HG03064 (cell line): ENCODE results near the gene RPS6KA5.
"Not testable (repeated sequence)": the region's sequence is repeated elsewhere in the genome, so short reads cannot be mapped to it uniquely, and the experiment has no call there.

Source experiments
- ATAC-seq: cut with Tn5 transposase; IDR thresholded peaks from one replicate; pipeline ENCODE4 v1.9.1; 2021; ENCODE audit warnings: low read depth; ENCODE audit not compliant: unreplicated experiment

RPS6KA5 gene

DNA sequence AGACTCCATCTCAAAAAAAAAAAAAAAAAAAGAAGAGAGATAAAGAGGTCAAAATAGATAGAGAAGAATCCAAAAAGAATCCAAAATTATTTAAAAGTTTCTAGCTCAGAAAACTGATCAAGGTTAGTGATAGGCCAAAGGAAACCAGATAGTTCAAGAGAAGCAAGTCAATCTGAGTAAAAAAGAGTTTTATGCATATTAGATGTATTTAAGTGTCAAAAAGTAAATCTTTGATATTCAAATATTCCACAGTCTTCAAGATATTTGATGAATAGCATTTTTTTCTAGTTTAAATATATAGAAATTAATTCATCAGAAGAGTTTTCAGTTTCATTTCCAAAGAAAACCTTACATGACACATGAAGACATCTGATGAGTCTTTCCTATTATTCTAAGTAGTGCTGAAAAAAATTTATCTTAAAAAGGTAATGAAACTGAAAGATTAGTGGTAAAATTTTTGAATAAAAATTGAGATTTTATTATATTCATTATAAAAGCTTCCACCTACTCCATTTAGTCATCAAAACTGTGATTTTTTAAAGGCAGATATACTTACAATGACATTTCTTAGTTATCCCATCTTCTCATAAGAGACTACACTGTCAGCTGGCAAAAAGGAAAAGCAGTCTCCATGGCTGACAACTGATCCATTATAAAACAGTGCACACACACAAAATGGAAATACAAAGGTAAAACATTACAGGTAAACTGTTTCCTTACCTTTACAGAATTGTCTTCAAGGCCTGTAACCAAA, 68.6 kb downstream of the RPS6KA5 start:
- no peak for ATAC-seq

DNA sequence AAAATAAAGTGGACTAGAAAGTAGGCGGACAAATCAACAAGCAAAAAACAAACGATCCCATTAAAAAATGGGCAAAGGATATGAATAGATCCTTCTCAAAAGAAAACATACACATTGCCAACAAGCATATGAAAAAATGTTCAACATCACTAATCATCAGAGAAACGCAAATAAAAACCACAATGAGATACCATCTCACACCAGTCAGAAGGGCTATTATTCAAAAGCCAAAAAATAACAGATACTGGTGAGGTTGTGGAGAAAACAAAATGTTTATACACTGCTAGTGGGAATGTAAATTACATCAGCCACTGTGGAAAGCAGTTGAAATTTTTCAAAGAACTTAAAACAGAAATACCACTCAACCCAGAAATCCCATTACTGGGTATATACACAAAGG, 70.3 kb downstream of the RPS6KA5 start:
- no peak for ATAC-seq

DNA sequence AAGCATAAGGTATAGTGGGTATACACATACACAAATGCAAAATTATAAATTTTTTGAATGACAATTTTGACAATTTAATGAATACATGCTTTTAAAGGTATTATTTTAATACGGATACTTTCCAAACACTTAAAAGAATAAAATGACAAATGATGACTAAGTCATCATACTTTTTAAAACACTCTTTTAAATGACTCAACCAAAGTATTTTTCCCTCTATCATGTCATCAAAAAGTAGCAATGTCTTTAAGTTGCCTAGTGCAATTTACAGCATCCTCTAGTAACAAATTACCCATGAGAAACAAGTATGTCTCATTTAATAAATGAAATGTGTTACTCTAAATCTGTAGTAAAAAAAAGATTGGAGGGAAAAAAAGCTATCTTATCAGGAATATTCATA, 73.3 kb downstream of the RPS6KA5 start:
- ATAC-seq, result no peak

GRCh38 chr14:90986510-90986909, 73.9 kb downstream of the RPS6KA5 start:
- no peak for ATAC-seq

DNA sequence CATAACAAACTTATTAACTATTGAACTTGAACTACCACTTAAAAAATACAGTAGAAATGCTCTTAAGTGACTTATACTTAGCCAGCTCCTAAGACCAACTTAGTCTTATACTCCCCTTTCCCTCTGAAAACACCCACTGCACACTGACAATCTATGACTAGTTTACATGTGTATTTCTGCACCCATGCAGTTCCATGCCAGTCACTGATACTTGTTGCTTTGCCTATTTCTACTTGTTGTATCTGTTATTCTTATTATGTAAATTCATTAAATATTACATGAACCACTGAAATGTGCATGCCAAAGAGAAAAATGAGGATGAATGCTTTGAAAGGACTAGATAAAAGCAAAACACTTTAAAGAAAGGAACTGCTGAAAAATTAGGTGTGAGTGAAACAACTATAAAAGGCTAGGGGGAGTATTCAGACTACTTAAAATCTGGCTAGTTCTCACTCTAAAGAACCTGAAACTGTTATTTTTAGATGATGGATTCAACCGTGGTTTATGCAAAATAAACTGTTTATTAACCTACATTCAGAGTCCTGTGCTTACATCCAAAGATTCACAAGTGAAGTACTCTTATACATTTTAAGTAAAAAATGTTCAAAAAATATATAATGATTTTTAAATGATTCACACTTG, 74.7 kb downstream of the RPS6KA5 start:
- ATAC-seq, result peak; percentile 75

DNA sequence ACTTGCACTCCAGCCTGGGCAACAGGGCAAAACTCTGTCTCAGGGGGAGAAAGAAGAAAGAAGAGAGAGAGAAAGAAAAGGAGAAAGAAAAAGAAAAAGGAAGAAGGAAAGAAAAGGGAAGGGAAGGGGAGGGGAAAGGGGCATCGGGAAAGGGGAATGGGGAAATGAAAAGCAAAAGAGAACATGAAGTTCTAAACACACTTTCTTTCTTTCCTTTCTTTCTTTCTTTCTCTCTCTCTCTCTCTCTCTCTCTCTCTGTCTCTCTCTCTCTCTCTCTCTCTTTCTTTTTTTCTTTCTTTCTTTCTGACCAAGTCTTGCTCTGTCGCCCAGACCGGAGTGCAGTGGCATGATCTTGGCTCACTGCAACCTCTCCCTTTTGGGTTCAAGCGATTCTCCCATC, 76.9 kb downstream of the RPS6KA5 start:
- ATAC-seq, result no peak

GRCh38 chr14:90981636-90982035, 78.8 kb downstream of the RPS6KA5 start:
- no peak for ATAC-seq

GRCh38 chr14:90980636-90981035, 79.8 kb downstream of the RPS6KA5 start:
- not testable (repeated sequence) for ATAC-seq

DNA sequence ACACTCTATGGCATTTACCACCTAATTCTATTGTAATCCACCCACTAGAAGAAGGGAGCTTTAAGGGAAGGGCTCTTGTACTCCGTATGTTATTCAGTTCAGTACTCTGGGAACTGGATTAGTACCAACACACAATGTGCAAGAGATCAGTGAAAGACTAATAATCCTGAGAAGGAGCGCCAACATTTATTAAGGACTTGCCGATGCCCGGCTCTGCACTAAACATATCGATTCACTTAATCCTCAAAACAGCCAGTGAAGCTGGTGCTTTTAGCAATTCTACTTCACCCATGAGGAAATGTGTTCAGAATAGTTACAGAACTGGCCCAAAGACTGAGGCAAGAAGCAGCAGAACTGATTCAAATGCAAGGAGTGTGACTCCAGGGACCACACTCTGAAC, 80.9 kb downstream of the RPS6KA5 start:
- ATAC-seq, result no peak

DNA sequence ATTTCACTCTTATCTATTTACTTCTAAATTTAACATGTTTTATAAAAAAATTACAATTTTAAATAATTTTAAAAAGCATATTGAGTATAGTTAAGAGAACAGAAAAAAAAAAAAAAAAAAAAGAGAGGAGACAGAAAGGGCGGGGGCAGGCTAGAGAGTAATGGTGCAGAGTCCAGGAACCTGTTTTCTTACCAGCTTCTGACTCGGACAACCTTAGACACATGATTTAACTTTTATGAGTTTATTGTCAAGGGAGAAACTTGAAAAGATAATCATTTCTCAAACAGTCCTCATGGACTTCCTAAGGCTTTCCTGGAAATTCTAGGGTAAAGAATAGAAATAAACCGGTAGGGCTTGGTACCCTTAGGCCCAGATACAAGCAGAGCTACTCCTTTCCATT, 84.3 kb downstream of the RPS6KA5 start:
- ATAC-seq, result no peak

DNA sequence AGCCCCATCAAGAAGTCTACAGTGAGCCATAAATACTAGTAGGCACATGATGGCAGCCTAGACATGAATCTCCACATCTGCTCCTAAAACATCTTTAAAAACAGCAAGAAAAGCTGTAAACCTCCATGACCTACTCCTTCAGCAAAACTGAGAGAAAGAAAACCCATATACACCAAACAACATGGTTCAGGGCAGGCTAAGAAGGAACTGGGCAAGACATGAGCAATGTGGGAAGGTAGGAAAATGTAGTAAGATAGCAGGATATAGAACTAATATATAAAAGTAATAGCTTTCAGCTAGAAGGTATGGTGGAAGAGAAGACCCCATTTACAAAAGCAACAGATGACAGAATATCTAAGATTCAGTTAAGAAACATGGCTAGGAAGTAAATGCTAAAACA, 88.8 kb downstream of the RPS6KA5 start:
- no peak for ATAC-seq

DNA sequence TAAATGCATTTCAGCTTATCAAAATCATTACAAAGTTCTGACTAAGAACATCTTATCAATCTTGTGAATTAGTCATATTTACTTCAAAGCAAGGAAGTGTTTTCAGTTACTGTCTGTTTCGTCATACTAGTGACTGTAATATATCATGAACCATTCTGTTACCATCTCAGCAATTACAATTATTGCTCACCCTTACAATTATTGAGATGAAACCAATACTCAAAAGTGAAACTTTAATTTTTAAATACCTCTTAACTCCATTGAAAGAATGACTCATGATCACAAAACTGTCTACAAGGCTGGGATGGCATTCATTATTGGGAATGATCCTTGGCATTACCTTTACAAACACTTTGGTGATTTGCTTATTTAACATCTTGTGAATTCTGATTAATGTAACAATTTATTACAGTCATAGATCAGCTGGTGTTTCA, 90.3 kb downstream of the RPS6KA5 start:
- ATAC-seq, result no peak

DNA sequence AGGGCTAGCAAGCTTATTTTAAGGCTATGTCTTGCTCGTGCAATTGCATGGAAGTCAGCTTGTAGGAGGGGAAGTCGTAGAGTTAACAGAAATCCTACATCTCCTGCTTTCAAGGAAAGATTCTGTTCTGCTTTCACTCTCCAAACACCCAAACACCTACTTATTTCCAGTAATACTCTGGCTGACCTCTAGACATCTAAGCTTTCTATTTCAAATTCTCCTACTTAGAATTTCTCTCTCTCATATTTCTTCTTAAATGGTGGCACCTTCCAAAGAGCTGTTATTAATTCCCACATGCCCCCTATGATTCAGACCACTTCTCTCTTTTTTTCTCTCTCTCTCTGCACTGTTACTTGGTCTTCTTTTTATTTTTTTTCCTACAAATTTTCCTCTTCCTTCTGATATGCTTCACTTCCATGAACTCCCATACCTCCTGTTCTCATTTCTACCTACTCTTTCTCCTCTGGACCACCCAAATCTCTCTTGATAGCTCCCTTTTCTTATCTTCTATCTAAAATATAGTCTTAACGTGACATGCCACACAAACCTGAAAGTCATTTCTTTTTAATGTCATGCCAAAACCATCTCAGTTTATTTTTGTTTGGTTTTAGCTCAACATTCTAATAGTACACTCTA, 90.8 kb downstream of the RPS6KA5 start:
- ATAC-seq, result no peak

GRCh38 chr14:90968025-90968424, 92.4 kb downstream of the RPS6KA5 start:
- ATAC-seq, result no peak

- ATAC-seq, result no peak
Observed at GRCh38 chr14:90966493-90966892, 93.9 kb downstream of the RPS6KA5 start.

GRCh38 chr14:90965765-90966164, 94.7 kb downstream of the RPS6KA5 start:
- no peak for ATAC-seq

GRCh38 chr14:90963343-90963742, 97.1 kb downstream of the RPS6KA5 start:
- no peak for ATAC-seq

DNA sequence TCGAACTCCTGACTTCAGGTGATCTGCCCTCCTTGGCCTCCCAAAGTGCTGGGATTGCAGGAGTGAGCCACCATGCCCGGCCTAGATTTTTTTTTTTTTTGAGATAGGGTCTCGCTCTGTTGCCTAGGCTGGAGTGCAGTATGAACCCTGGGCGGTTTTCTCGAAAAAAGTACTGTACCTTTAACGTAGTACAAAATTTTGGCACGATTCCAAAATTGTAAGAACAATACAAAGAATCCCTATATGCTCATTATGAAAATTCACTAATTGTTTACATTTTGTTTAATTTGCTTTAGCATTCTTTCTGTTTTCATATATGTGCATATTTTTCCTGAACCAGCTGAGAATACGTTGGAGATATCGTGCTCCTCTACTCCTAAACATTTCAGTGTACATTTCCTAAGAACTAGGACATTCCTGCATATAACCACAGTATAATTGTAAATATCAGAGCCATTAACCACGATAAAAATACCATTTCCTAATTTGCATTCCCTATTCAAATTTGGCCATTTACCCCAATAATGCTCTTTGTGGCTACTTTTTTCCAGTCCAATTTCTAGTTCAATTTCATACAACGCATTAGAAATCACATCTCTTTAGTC, 97.8 kb downstream of the RPS6KA5 start:
- no peak for ATAC-seq

GRCh38 chr14:90960818-90961217, 99.6 kb downstream of the RPS6KA5 start:
- no peak for ATAC-seq

DNA sequence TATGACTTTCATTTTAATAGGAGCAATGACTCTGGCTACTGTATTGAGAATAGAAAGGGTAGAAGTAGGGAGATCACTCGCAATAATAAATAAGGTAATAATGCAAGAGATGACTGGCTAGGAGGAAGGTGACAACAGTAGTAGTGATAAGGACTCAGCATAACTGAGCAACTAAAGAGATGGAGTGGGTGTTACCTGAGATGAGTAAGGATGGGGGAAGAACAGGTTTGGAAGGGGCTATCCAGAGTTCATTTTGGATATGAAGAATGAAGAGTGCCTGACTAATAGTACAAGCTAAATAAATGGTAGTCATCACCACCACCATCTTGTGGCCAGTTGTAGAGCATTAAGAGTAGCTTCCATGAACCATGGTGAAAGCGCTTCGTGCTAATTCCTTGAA, 101.1 kb downstream of the RPS6KA5 start:
- no peak for ATAC-seq

DNA sequence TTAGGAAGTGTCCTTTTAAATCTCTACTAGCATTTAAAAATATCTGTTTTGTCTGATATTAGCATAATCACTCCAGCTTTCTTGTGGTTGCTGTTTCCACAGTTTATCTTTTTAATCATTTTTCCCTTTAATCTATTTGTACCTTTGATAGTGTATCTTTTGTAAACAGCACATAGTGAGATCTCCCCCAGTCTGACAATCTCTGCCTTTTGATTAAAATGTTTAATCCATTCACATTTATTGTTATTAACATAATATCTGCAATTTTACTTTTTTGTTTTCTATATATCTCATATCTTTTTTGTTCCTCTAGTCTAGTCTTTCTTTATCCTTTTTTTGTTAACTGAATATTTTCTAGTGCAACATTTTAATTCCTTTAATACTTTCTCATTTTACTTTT, 104.2 kb downstream of the RPS6KA5 start:
- ATAC-seq, result no peak
